IgD-negative memory B cell (primary cell): ENCODE measurements around the gene NOBOX. TPM values are rescaled to one million over a fixed set of nuclear protein-coding genes. Genes with fewer than 3 reads are reported as not detected.

Source experiments
- H3K27ac Mint-ChIP-seq, 3 donors: one replicate each; pipeline ENCODE4 v1.8.0; 2020 to 2022; ENCODE audit warnings: mild to moderate bottlenecking in 3 of 3, mixed read lengths in 3 of 3, moderate library complexity in 1 of 3
- H3K27me3 Mint-ChIP-seq: one replicate; pipeline ENCODE4 v1.8.0; 2021; ENCODE audit warnings: mixed read lengths
- H3K36me3 Mint-ChIP-seq: one replicate; pipeline ENCODE4 v1.8.0; 2020; ENCODE audit warnings: mild to moderate bottlenecking, mixed read lengths
- H3K4me1 Mint-ChIP-seq, 3 donors: one replicate each; pipeline ENCODE4 v1.8.0; 2020 to 2022; ENCODE audit warnings: mixed read lengths in 3 of 3, mild to moderate bottlenecking in 1 of 3
- H3K4me3 Mint-ChIP-seq, 4 donors: one replicate each; pipeline ENCODE4 v1.8.0; 2020 to 2022; ENCODE audit warnings: mild to moderate bottlenecking in 4 of 4, mixed read lengths in 4 of 4, moderate library complexity in 3 of 4
- H3K9me3 Mint-ChIP-seq, 3 donors: one replicate each; pipeline ENCODE4 v1.8.0; 2020 to 2021; ENCODE audit warnings: mixed read lengths in 3 of 3, mild to moderate bottlenecking in 1 of 3
- polyA plus RNA-seq: library from polyadenylated mRNA; unstranded; fragments of 300-500 nt; fragmentation: Illumina TruSeq; gene quantifications from one replicate; pipeline ENCODE4 v1.2.3, GENCODE V29; 2021

NOBOX gene
- polyA plus RNA-seq, 1 donor from 2014 or later, result not detected

DNA sequence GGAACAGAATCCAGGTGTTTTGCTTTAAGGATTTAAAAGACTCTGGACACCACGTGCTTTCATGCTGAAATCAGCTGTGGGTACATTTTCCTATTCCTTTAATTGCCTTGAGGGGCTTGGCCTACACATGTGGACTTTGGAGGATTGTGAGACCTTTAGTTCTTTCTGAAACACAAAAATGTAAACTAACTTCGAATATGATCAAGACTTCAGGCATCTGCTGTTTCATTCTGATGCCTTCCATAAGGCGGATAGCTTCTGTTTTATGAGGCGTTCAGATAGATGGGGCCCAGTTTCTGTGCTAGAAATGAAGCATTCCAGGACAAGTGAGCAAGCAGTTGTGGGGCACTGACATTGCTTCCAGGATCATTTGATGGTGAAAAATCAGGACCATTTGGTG lies 1.5 kb upstream of the NOBOX start:
- H3K27ac Mint-ChIP-seq, result no peak overlapping the region
- H3K27me3 Mint-ChIP-seq, result peaks cover 17% of the 10 kb centered on the region
- H3K4me1 Mint-ChIP-seq, result peaks cover 0 to 3% (median 0%) of the 10 kb centered on the region in 3 donors
- no peak overlapping the region for H3K4me3 Mint-ChIP-seq
- H3K9me3 Mint-ChIP-seq, result no peaks in the 10 kb centered on the region
- no peaks in the 10 kb centered on the region for H3K36me3 Mint-ChIP-seq

DNA sequence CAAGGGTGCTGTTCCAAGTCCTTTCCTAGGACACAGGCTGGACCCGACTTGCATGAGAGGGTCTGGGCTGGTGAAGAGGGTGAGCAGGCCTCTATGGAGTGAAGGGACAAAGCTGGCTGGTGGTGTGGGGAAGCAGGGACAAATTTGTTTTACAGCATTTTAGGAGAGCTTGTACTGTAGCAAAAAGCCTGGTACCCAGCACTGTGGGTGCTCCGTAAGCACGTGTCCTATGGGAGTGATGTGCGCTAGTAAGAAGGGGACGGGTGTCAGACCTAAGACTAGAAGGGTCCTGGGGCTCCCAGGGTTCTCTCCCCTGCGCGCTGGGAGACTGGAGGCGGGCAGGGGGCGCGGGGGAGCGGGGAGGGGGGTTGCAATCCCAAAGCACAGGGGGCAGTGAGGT lies 391 bp downstream of the NOBOX start:
- peaks cover 11% of the 10 kb centered on the region for H3K27me3 Mint-ChIP-seq
- H3K4me3 Mint-ChIP-seq, result no peak overlapping the region
- H3K36me3 Mint-ChIP-seq, result no peaks in the 10 kb centered on the region
- no peaks in the 10 kb centered on the region for H3K9me3 Mint-ChIP-seq
- H3K27ac Mint-ChIP-seq, result no peak overlapping the region
- H3K4me1 Mint-ChIP-seq, result peaks cover 0 to 3% (median 0%) of the 10 kb centered on the region in 3 donors

DNA sequence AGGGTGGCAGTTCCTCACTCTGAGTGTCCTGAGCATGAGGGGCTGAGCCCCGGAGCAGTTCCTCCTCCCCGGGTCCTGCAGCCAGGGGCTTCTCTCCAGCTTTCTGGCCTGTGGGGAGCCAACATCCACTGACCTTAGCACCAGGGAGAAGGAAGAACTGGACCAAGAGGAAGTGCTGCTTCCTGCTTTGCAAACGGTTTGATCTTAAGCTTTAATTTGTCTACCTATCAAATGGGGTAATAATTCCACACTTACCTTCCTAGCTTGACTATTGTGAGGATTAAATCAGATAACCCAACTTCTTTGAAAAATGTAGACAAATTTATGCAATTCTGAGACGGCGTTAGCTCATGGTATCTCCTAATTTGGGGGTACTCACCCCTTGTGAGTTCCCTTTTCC lies 2.0 kb downstream of the NOBOX start:
- Mint-ChIP-seq H3K27ac (no peak overlapping the region), H3K9me3 (no peaks in the 10 kb centered on the region), H3K27me3 (peaks cover 7% of the 10 kb centered on the region), H3K4me3 (no peak overlapping the region), H3K36me3 (no peaks in the 10 kb centered on the region), H3K4me1 (peaks cover 0 to 3% (median 0%) of the 10 kb centered on the region in 3 donors)

DNA sequence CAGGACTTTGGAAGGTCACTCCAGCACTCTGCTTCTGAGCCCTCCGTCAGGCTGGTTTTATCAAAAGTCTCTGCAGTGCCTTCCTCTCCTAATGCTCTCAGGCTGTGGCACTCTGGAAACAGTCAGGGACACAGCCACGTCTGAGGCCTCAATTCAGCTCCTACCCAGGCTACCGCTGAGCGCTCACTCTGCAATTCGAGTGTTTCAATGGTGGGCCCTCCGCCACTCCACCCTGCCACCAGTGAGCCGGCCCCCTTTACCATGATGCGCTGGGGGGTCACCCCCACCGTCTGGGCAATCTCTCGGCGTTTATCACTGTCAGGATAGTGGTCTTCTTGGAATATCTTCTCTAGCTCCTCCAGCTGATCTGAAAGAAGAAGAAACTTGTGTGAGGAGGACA lies 3.5 kb downstream of the NOBOX start:
- no peak overlapping the region for H3K27ac Mint-ChIP-seq
- H3K27me3 Mint-ChIP-seq, result peaks cover 6% of the 10 kb centered on the region
- H3K4me3 Mint-ChIP-seq, result no peak overlapping the region
- no peaks in the 10 kb centered on the region for H3K9me3 Mint-ChIP-seq
- H3K36me3 Mint-ChIP-seq, result no peaks in the 10 kb centered on the region
- H3K4me1 Mint-ChIP-seq, result peaks cover 0 to 6% (median 0%) of the 10 kb centered on the region in 3 donors

DNA sequence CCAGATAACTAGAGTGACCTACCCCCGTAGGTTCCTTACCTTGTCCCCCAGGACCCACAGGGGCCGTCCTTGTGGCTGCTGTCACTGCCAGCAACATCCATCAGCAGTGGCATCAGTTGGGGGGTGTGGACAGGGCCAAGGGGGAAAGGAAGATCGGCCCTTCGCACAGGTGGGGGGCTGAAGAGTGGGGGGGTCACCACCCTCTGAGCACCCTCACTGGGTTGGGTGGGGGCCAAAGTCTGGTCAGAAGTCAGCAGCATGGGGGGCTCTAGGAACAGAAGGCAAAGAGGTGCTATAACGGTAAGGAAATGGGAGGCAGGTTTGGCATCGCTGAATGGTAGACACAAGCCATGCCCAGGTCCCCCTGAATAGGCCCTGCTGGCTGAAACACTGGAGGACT lies 4.6 kb downstream of the NOBOX start:
- no peak overlapping the region for H3K4me3 Mint-ChIP-seq
- H3K36me3 Mint-ChIP-seq, result no peaks in the 10 kb centered on the region
- no peak overlapping the region for H3K27ac Mint-ChIP-seq
- H3K27me3 Mint-ChIP-seq, result peaks cover 6% of the 10 kb centered on the region
- no peaks in the 10 kb centered on the region for H3K9me3 Mint-ChIP-seq
- H3K4me1 Mint-ChIP-seq, result peaks cover 0 to 6% (median 0%) of the 10 kb centered on the region in 3 donors

DNA sequence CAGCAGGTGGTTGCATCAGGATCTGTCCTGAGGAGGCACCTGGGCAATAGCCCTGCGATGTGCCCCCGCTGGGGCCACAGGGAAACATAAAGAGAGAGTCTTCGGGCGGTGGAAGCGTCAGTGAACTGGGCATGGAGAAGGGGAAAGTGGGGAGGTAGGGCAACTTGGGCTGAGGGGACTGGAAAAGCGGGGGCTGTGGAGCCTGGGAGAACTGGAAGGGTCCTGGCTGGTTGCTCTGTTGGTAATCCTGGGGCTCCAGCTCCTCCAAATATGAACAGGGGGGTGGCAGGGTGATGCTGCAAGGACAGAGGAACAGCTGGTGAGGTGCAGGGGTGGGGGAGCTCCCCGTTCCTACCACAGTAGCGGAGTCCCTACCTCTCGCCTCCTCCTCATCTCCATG lies 5.2 kb downstream of the NOBOX start:
- Mint-ChIP-seq H3K36me3 (no peaks in the 10 kb centered on the region), H3K27me3 (peaks cover 6% of the 10 kb centered on the region), H3K4me3 (no peak overlapping the region), H3K27ac (no peak overlapping the region), H3K4me1 (peaks cover 0 to 6% (median 0%) of the 10 kb centered on the region in 3 donors), H3K9me3 (no peaks in the 10 kb centered on the region)

DNA sequence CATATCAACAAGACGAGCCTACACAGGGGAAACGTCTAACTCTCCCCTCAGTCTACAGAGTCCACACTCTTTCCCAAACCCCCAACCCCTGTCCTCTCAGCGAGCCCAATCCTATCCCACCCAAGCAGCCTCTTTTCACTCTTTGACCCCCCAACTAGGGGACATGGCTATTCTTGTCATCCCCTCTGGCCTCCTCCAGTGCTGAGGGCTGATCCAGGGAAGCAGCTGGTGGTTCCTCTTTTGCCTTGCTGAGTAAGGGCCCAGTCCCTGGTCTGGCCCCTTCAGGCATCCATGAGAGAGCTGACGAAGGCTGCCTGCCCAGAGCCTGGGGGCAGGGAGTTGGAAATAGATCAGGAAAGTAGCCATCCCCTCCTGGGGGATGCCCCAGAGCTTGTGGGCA lies 6.4 kb downstream of the NOBOX start:
- Mint-ChIP-seq H3K36me3 (no peaks in the 10 kb centered on the region), H3K9me3 (no peaks in the 10 kb centered on the region), H3K4me1 (peaks cover 0 to 6% (median 0%) of the 10 kb centered on the region in 3 donors), H3K27ac (no peak overlapping the region), H3K27me3 (peaks cover 2% of the 10 kb centered on the region), H3K4me3 (no peak overlapping the region)

DNA sequence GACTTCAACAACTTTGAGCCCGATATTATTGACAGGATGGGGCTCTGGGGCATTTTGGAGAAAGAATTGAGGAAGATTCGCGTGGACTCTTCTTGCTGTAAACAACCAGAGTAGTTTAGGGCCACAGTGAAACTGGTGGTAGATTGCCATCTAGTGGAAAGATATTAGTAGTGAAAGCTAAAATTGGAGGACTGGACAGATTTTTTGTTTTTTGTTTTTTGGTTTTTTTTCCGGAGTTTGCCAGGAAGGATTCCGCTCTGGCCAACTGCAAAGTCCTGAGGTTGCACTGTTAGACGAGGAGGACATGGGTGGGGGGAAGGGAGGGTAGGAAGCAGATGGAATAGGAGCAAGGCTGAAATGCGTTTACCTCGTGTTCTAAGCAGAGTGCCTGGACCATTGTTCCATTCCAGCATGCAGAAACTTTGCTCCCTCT lies 11.7 kb downstream of the NOBOX start:
- peaks cover under 1% of the 10 kb centered on the region for H3K27me3 Mint-ChIP-seq
- H3K27ac Mint-ChIP-seq, result no peak overlapping the region
- H3K4me3 Mint-ChIP-seq, result no peak overlapping the region
- H3K4me1 Mint-ChIP-seq, result peaks cover 0 to 5% (median 4%) of the 10 kb centered on the region in 3 donors
- no peaks in the 10 kb centered on the region for H3K9me3 Mint-ChIP-seq
- H3K36me3 Mint-ChIP-seq, result peaks cover 2% of the 10 kb centered on the region

DNA sequence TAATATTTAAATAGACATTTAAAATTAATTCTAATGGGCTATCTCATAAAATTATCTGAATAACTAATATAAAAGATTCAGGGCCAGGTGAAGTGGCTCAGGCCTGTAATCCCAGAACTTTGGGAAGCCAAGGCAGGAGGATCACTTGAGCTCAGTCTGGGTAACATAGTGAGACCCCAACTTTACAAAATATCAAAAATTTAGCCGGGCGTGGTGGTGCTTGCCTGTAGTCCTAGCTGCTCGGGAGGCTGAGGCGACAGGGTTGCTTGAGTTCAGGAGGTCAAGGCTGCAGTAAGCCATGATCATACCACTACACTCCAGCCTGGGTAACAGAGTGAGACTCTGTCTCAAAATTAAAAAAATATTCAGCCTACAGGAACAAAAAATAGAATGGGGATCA lies 12.5 kb downstream of the NOBOX start:
- H3K27ac Mint-ChIP-seq, result no peak overlapping the region
- H3K9me3 Mint-ChIP-seq, result no peaks in the 10 kb centered on the region
- peaks cover 2% of the 10 kb centered on the region for H3K36me3 Mint-ChIP-seq
- H3K4me3 Mint-ChIP-seq, result no peak overlapping the region
- peaks cover 0 to 5% (median 4%) of the 10 kb centered on the region in 3 donors for H3K4me1 Mint-ChIP-seq
- H3K27me3 Mint-ChIP-seq, result no peaks in the 10 kb centered on the region

DNA sequence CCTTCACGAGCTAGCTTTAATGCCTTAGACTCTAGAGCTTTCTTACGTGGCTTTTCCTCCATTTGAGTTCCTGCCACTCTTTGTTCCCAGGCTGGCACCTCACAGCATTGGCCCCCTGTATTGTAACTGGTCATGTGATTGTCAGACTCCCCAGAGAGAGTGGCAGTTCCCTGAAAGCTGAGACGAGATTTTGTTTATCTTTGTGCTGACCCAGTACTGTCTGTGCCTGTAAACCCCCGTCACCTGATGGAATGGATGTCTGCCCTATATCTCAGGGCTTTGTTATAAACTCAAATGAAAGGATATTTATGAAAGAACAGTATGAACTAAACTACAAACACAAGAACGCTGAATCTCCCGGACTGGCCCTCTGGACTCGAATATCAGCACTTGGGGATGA lies 13.0 kb downstream of the NOBOX start:
- Mint-ChIP-seq H3K27ac (no peak overlapping the region), H3K4me1 (peaks cover 0 to 4% (median 2%) of the 10 kb centered on the region in 3 donors), H3K9me3 (no peaks in the 10 kb centered on the region), H3K36me3 (peaks cover 2% of the 10 kb centered on the region), H3K27me3 (no peaks in the 10 kb centered on the region), H3K4me3 (no peak overlapping the region)

DNA sequence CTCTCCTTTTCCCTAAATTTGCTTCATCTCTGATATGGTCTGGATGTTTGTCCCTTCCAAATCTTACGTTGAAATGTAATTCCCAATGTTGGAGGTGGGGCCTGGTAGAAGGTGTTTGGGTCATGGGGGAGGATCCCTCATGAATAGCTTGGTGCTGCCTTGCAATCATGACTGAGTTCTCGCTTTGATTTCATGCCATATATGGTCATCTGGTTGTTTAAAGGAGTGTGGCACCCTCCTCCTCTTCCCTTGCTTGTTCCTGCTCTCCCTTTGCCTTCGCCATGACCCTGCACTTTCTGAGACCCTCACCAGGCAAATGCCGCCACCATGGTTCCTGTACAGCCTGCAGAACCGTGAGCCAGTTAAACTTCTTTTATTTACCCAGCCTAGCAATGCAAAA lies 14.5 kb downstream of the NOBOX start:
- H3K27ac Mint-ChIP-seq, result no peak overlapping the region
- peaks cover 2% of the 10 kb centered on the region for H3K36me3 Mint-ChIP-seq
- H3K27me3 Mint-ChIP-seq, result peaks cover 3% of the 10 kb centered on the region
- H3K9me3 Mint-ChIP-seq, result no peaks in the 10 kb centered on the region
- H3K4me1 Mint-ChIP-seq, result peaks cover 5 to 13% (median 7%) of the 10 kb centered on the region in 3 donors
- no peak overlapping the region for H3K4me3 Mint-ChIP-seq

DNA sequence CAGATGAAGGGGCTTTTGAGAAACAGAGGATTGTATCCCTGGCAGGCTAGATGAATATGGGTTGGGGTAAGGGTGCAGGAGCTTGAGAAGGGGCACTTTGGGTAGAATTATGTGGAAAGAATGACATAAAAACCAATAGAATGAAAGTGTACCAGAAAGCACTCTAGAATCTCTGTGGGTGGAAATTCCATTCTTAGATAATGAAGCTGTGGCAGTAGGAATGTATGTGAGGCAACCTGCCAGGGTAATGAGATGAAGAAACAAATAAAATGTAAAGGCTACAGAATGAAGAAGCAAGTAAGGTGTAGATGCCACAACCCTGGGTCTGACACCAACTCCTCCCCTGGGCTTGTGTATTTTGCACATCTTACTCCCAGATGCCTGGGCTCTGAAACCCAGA lies 16.8 kb downstream of the NOBOX start:
- H3K4me3 Mint-ChIP-seq, result no peak overlapping the region
- H3K27me3 Mint-ChIP-seq, result peaks cover 4% of the 10 kb centered on the region
- H3K36me3 Mint-ChIP-seq, result peaks cover 2% of the 10 kb centered on the region
- no peak overlapping the region for H3K27ac Mint-ChIP-seq
- H3K4me1 Mint-ChIP-seq, result peaks cover 3 to 14% (median 8%) of the 10 kb centered on the region in 3 donors
- H3K9me3 Mint-ChIP-seq, result no peaks in the 10 kb centered on the region

DNA sequence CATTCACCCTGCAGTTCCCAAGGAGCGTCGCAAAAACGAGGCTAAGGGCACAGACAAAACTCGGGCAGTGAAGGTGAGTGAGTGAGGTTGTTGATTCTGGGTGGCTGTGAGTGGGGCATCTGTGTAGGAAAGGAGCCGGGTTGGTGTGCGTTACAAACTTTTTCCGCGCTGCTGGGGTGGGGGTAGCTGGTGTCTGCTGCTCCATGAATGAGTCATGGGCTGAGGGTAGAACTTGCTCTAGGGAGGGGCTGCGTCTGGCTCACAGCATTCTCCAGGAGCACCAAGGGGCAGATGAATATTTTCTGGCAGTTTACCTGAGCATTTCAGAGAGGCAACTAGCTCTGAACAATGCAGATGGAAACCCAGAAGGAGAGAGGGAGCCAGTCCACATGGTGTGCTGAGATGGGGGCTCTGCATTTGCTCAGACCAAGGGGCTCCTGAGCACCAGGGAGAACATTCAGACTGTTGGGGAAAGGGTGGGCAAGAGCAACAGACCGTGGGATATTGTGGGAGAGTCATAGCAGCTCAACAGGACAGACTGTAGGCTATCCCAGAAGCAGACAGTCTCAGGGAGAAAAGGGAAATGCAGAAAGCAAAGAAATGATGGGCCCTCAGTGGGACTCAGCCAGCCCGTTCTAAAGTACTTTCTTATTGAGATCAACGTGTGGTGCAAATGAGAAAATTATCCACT lies 18.8 kb downstream of the NOBOX start:
- Mint-ChIP-seq H3K27me3 (peaks cover 4% of the 10 kb centered on the region), H3K4me1 (peaks cover 3 to 12% (median 8%) of the 10 kb centered on the region in 3 donors), H3K9me3 (no peaks in the 10 kb centered on the region), H3K36me3 (peaks cover 3% of the 10 kb centered on the region), H3K4me3 (peak overlapping the region in 1 of 4 donors; percentile 14), H3K27ac (peak overlapping the region in 1 of 3 donors; percentile 35)

DNA sequence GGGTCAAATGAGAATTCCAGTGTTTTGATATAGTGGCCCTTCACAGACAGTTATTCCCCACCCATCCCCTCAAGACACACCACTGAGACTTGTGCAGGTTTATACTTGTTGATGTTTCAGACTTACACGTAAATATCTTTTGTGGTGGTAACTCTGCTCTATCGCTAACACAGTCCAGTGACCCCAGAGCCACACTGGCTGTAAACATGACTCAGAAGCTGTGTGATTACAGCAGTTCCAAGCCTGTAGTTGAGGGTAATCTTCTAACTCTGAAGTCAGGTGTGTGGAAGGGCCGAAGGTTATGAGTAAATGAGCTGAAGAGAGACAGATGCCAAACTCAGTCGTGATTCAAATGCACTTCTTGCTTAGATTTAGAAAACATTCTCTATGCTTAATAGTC lies 19.4 kb downstream of the NOBOX start:
- H3K4me3 Mint-ChIP-seq, result peak overlapping the region in 1 of 4 donors; percentile 44
- H3K9me3 Mint-ChIP-seq, result no peaks in the 10 kb centered on the region
- H3K27me3 Mint-ChIP-seq, result peaks cover 4% of the 10 kb centered on the region
- peaks cover 3 to 12% (median 8%) of the 10 kb centered on the region in 3 donors for H3K4me1 Mint-ChIP-seq
- peaks cover 4% of the 10 kb centered on the region for H3K36me3 Mint-ChIP-seq
- peak overlapping the region in 1 of 3 donors; percentile 35 for H3K27ac Mint-ChIP-seq

DNA sequence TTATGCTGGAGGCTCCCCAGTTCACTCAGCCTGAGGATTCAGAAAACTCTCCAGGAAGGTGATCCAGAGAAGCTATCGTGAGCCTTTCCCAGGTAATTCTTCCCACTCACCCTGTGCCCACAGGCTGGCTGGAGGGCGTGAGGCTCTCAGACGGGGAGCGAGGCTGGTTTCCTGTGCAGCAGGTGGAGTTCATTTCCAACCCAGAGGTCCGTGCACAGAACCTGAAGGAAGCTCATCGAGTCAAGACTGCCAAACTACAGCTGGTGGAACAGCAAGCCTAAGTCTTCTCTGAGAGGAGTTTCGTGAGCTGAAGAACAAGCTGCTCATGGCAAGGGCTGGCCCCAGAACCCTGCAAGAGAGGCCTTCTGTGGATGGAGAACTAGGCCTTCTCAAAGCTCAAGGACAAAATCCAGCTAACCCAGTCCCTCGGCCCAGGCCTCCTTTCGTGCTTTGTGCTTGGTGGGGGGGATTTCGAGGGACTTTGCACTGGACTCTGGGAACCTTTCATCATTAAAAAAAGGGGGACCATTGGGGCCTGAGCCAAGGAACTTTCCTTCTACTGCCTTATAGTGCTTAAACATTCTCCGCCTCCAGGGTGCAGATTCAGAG lies 23.6 kb downstream of the NOBOX start:
- H3K4me3 Mint-ChIP-seq, result no peak overlapping the region
- no peak overlapping the region for H3K27ac Mint-ChIP-seq
- H3K27me3 Mint-ChIP-seq, result peaks cover 4% of the 10 kb centered on the region
- H3K4me1 Mint-ChIP-seq, result peaks cover 3 to 12% (median 8%) of the 10 kb centered on the region in 3 donors
- H3K36me3 Mint-ChIP-seq, result peaks cover 2% of the 10 kb centered on the region
- no peaks in the 10 kb centered on the region for H3K9me3 Mint-ChIP-seq

DNA sequence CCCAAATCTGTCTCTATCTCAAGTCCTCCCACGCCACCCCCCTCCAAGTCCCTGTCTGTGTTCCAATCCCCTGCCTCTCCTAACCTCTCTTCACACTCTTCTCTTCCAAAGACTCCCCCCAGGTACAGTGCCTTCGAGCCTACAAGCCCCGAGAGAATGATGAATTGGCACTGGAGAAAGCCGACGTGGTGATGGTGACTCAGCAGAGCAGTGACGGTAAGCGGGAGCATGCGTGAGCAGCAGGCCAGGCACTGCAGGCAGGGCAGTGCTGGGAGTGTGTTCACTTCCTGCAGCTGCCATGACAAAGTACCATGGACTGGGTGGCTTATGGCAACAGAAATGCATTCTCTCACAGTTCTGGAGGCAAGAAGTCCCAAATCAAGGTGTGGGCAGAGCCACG lies 24.8 kb downstream of the NOBOX start:
- H3K27ac Mint-ChIP-seq, result no peak overlapping the region
- H3K36me3 Mint-ChIP-seq, result peaks cover 2% of the 10 kb centered on the region
- H3K4me3 Mint-ChIP-seq, result no peak overlapping the region
- H3K4me1 Mint-ChIP-seq, result peaks cover 0 to 2% (median 0%) of the 10 kb centered on the region in 3 donors
- H3K27me3 Mint-ChIP-seq, result no peaks in the 10 kb centered on the region
- no peaks in the 10 kb centered on the region for H3K9me3 Mint-ChIP-seq
